HepG2 (cell line): ENCODE results near the gene PRKN.

ENCODE experiments used
- ATF3 ChIP-seq: sonication (generic); formaldehyde crosslinking; IDR thresholded peaks from 2 replicates; pipeline ENCODE4 v1.4.0; 2020; ENCODE audit warnings: missing genetic modification reagents
- CBX5 ChIP-seq: sonication (generic); formaldehyde crosslinking; IDR thresholded peaks from 2 replicates; pipeline ENCODE4 v1.4.0; 2020; ENCODE audit warnings: missing genetic modification reagents, borderline replicate concordance
- EZH2 ChIP-seq: conservative IDR thresholded peaks from 2 replicates; pipeline ENCODE4 v1.6.1; 2012; ENCODE audit warnings: mild to moderate bottlenecking, low read depth, low read length, moderate library complexity
- HNF1A ChIP-seq, 2 experiments: sonication (generic) in 1 of 2; formaldehyde crosslinking in 1 of 2; IDR thresholded peaks; 2 replicates each; pipeline versions ENCODE4 v1.4.0 to v1.6.1; 2016 to 2020; ENCODE audit warnings: borderline replicate concordance in 1 of 2, low read depth in 1 of 2, mild to moderate bottlenecking in 1 of 2, missing genetic modification reagents in 1 of 2
- HOXD1 ChIP-seq: sonication (generic); formaldehyde crosslinking; IDR thresholded peaks from 2 replicates; pipeline ENCODE4 v1.5.0; 2020; ENCODE audit warnings: missing genetic modification reagents
- KAT2B ChIP-seq: fragments of 150-350 bp; IDR thresholded peaks from 2 replicates; pipeline ENCODE4 v1.6.1; 2014; ENCODE audit warnings: low read depth, low read length, borderline replicate concordance
- KDM1A ChIP-seq: IDR thresholded peaks from 2 replicates; pipeline ENCODE4 v1.6.1; 2016; ENCODE audit warnings: missing compliant biosample characterization
- MYC ChIP-seq: sonication (generic); formaldehyde crosslinking; IDR thresholded peaks from 2 replicates; pipeline ENCODE4 v1.9.0; 2021; ENCODE audit warnings: missing genetic modification reagents, borderline replicate concordance
- POLR2AphosphoS2 ChIP-seq: IDR thresholded peaks from 2 replicates; pipeline ENCODE4 v1.6.1; 2011; ENCODE audit warnings: low read depth, low read length, improper control_type of control experiment
- PRPF4 ChIP-seq: fragments of 200-400 bp; formaldehyde crosslinking; IDR thresholded peaks from 2 replicates; pipeline ENCODE4 v1.6.1; 2016; ENCODE audit warnings: low read length, low read depth; ENCODE audit not compliant: poor library complexity, severe bottlenecking
- TARDBP ChIP-seq: sonication (generic); formaldehyde crosslinking; IDR thresholded peaks from 2 replicates; pipeline ENCODE4 v1.8.0; 2022; ENCODE audit warnings: mild to moderate bottlenecking, missing genetic modification reagents
- ZNF121 ChIP-seq: sonication (generic); formaldehyde crosslinking; IDR thresholded peaks from 2 replicates; pipeline ENCODE4 v1.5.0; 2020; ENCODE audit warnings: mild to moderate bottlenecking, missing genetic modification reagents
- ZNF747 ChIP-seq: sonication (generic); formaldehyde crosslinking; IDR thresholded peaks from 2 replicates; pipeline ENCODE4 v1.8.1; 2023; ENCODE audit warnings: missing genetic modification reagents, mild to moderate bottlenecking, borderline replicate concordance
- ZSCAN5A ChIP-seq: sonication (generic); formaldehyde crosslinking; IDR thresholded peaks from 2 replicates; pipeline ENCODE4 v1.8.0; 2022; ENCODE audit warnings: mild to moderate bottlenecking, missing genetic modification reagents, borderline replicate concordance

- no peak for TF ChIP-seq ZSCAN5A (CRISPR knock-in tag)
- no peak for TF ChIP-seq ATF3
- no peak for TF ChIP-seq ZNF747 (CRISPR knock-in tag)
- TF ChIP-seq POLR2AphosphoS2, result no peak
- no peak for TF ChIP-seq KAT2B
- no peak for TF ChIP-seq HNF1A (IDR thresholded peaks at IDR 0.05; ENCODE audit: low read depth)
- no peak for TF ChIP-seq HNF1A (CRISPR knock-in tag; IDR thresholded peaks at IDR 0.05; ENCODE audit: borderline replicate concordance)
- no peak for TF ChIP-seq KDM1A (CRISPR knock-in tag)
- TF ChIP-seq TARDBP, result no peak
- TF ChIP-seq EZH2, result no peak
- no peak for TF ChIP-seq ZNF121 (CRISPR knock-in tag)
- TF ChIP-seq CBX5 (CRISPR knock-in tag), result no peak
- TF ChIP-seq PRPF4, result no peak
- TF ChIP-seq MYC (CRISPR knock-in tag), result no peak
- no peak for TF ChIP-seq HOXD1 (CRISPR knock-in tag)
Observed at GRCh38 chr6:162124710-162125435, 602.7 kb downstream of the PRKN start.
